HepG2 (cell line): Measurements from ENCODE around the gene VAT1L. TPM values are rescaled to one million over a fixed set of nuclear protein-coding genes. Genes with fewer than 3 reads are reported as not detected.

Experiments
- ATAC-seq: fragments of 200-7000 bp; cut with Tn5 transposase; 3 replicates; pipeline ENCODE4 v1.9.1; 2020; ENCODE audit warnings: mild to moderate bottlenecking, moderate library complexity
- BruUV-seq: library from RNA; stranded (reverse); fragments of 400-500 nt; replicated peaks from 2 replicates; lab custom pipeline; 2021; lab: Mats Ljungman, UMichigan
- CTCF ChIA-PET: fragments of 300-600 bp; formaldehyde crosslinking; extraction: SDS; loops from one replicate; lab custom pipeline; 2021; ENCODE audit warnings: low total read pairs, inconsistent platforms, low intra/inter-chr PET ratio; lab: Yijun Ruan, JAX
- POLR2A ChIA-PET: fragments of 350-600 bp; sonication (Branson Sonifier 250); formaldehyde crosslinking; loops from one replicate; lab custom pipeline; 2020; ENCODE audit warnings: antibody characterized with exemption, inconsistent platforms; lab: Yijun Ruan, JAX
- DNase-seq: peaks from one replicate; pipeline ENCODE4 v3.0.0-alpha.2; 2015; ENCODE audit warnings: low spot score
- FAIRE-seq: peaks from 3 replicates; lab custom pipeline; 2011; peaks lifted over from hg19 to GRCh38; lab: Jason Lieb, UNC
- H2AFZ ChIP-seq: one replicate; pipeline ENCODE4 v1.6.1; 2011; ENCODE audit warnings: low read length, inconsistent platforms
- H3K27ac ChIP-seq: fragments of 300-600 bp; 3 replicates; pipeline ENCODE4 v1.8.0; 2011; ENCODE audit warnings: mixed run types, mild to moderate bottlenecking, mixed read lengths, low read length, inconsistent platforms; ENCODE audit not compliant: insufficient read depth; ENCODE audit errors: extremely low read length
- H3K27me3 ChIP-seq, 2 experiments: fragments of 200-600 bp in 1 of 2; 2 replicates in 1 of 2; 3 replicates in 1 of 2; pipeline versions ENCODE4 v1.6.0 to v1.8.0; 2011; ENCODE audit warnings: low read length in 2 of 2, mild to moderate bottlenecking in 2 of 2, moderate library complexity in 2 of 2, inconsistent platforms in 1 of 2; ENCODE audit not compliant: insufficient read depth in 2 of 2, control insufficient read depth in 1 of 2
- H3K36me3 ChIP-seq, 2 experiments: fragments of 200-600 bp in 1 of 2; replicated peaks in 1 of 2; 2 replicates in 1 of 2; 3 replicates in 1 of 2; pipeline versions ENCODE4 v1.5.1 to v1.8.0; 2011; ENCODE audit warnings: low read length in 2 of 2, inconsistent platforms in 1 of 2; ENCODE audit not compliant: insufficient read depth in 2 of 2, control insufficient read depth in 1 of 2
- H3K4me1 ChIP-seq: 2 replicates; pipeline ENCODE4 v1.5.1; 2012; ENCODE audit warnings: low read length, inconsistent platforms; ENCODE audit not compliant: insufficient read depth
- H3K4me2 ChIP-seq: 2 replicates; pipeline ENCODE4 v1.6.0; 2011; ENCODE audit warnings: low read depth, low read length, inconsistent platforms
- H3K4me3 ChIP-seq, 3 experiments: fragments of 200-600 bp in 1 of 3; sonication (generic), shearing (Covaris generic) in 1 of 3; replicated peaks in 1 of 3; 2 replicates each; pipeline ENCODE4 v1.5.1; 2011 to 2016; ENCODE audit warnings: low read length in 3 of 3, inconsistent platforms in 2 of 3, low read depth in 2 of 3, mild to moderate bottlenecking in 2 of 3, control low read depth in 1 of 3, mixed read lengths in 1 of 3; ENCODE audit not compliant: insufficient read depth in 1 of 3
- H3K79me2 ChIP-seq: one replicate; pipeline ENCODE4 v1.6.1; 2011; ENCODE audit warnings: low read length, inconsistent platforms; ENCODE audit not compliant: insufficient read depth
- H3K9ac ChIP-seq: 2 replicates; pipeline ENCODE4 v1.6.0; 2011; ENCODE audit warnings: mild to moderate bottlenecking, low read depth, low read length, inconsistent platforms; ENCODE audit not compliant: insufficient read depth
- H3K9me3 ChIP-seq: 2 replicates; pipeline ENCODE4 v1.5.1; 2012; ENCODE audit warnings: mild to moderate bottlenecking, low read length
- H4K20me1 ChIP-seq: 2 replicates; pipeline ENCODE4 v1.6.0; 2011; ENCODE audit warnings: inconsistent platforms, mild to moderate bottlenecking, low read length, moderate library complexity; ENCODE audit not compliant: insufficient read depth
- AKAP8 ChIP-seq: sonication (generic); formaldehyde crosslinking; IDR thresholded peaks from 2 replicates; pipeline ENCODE4 v1.5.1; 2020; ENCODE audit warnings: mild to moderate bottlenecking, missing genetic modification reagents
- ASH2L ChIP-seq: fragments of 300-600, 200-600 bp; sonication (generic); IDR thresholded peaks from 2 replicates; pipeline ENCODE4 v1.7.0; 2017; ENCODE audit warnings: low read depth, mild to moderate bottlenecking, moderate library complexity, mixed read lengths, low read length; ENCODE audit not compliant: insufficient read length
- FOXA1 ChIP-seq, 2 experiments: fragments of 450-650 bp in 1 of 2; sonication (generic) in 1 of 2; formaldehyde crosslinking in 1 of 2; IDR thresholded peaks; 2 replicates each; pipeline versions ENCODE4 v1.4.0 to v1.6.1; 2016 to 2020; ENCODE audit warnings: missing genetic modification reagents in 1 of 2
- FOXA3 ChIP-seq: IDR thresholded peaks from 2 replicates; pipeline ENCODE4 v1.6.1; 2016; ENCODE audit warnings: missing genetic modification reagents, missing compliant biosample characterization
- GTF2F1 ChIP-seq: fragments of 150-350 bp; IDR thresholded peaks from 2 replicates; pipeline ENCODE4 v1.6.1; 2014; ENCODE audit warnings: low read length
- HNF1B ChIP-seq: sonication (generic); formaldehyde crosslinking; IDR thresholded peaks from 2 replicates; pipeline ENCODE4 v1.5.1; 2020; ENCODE audit warnings: mild to moderate bottlenecking, moderate library complexity, missing genetic modification reagents
- MNT ChIP-seq: fragments of 450-650 bp; IDR thresholded peaks from 2 replicates; pipeline ENCODE4 v1.6.1; 2016
- RCOR2 ChIP-seq: IDR thresholded peaks from 2 replicates; pipeline ENCODE4 v1.6.1; 2016; ENCODE audit warnings: missing biosample characterization, missing genetic modification reagents
- ZBTB4 ChIP-seq: sonication (generic); formaldehyde crosslinking; IDR thresholded peaks from 2 replicates; pipeline ENCODE4 v1.4.0; 2020; ENCODE audit warnings: missing genetic modification reagents, mild to moderate bottlenecking, borderline replicate concordance
- ZNF225 ChIP-seq: sonication (generic); formaldehyde crosslinking; IDR thresholded peaks from 2 replicates; pipeline ENCODE4 v1.4.0; 2020; ENCODE audit warnings: mild to moderate bottlenecking, missing genetic modification reagents
- ZNF232 ChIP-seq: sonication (generic); formaldehyde crosslinking; IDR thresholded peaks from 2 replicates; pipeline ENCODE4 v1.4.0; 2020; ENCODE audit warnings: missing genetic modification reagents, borderline replicate concordance
- ZNF543 ChIP-seq: sonication (generic); formaldehyde crosslinking; IDR thresholded peaks from 2 replicates; pipeline ENCODE4 v1.4.0; 2020; ENCODE audit warnings: mild to moderate bottlenecking, missing genetic modification reagents
- WGBS: methylation state at CpG from one replicate; pipeline ENCODE4 v1.1.6; 2017; ENCODE audit warnings: low lambda C conversion rate; 5-methylcytosine and 5-hydroxymethylcytosine counted together
- in situ Hi-C: cut with HindIII; loops from 2 replicates; pipeline ENCODE4 v1.10.0; 2017; ENCODE audit warnings: low pct_unique_long_range_greater_than_20kb; ENCODE audit not compliant: extremely low pct_ligation_motif_present
- intact Hi-C: fragments of 100-400 bp; cut with micrococcal nuclease; formaldehyde crosslinking; loops from one replicate; pipeline ENCODE4 v1.10.0; 2022; ENCODE audit not compliant: unreplicated experiment
- polyA plus RNA-seq, 8 experiments: library from polyadenylated mRNA; depleted of rRNA in 3 of 8; stranded (reverse) in 7 of 8; unstranded in 1 of 8; fragments of >200 nt; fragmentation: Illumina TruSeq in 4 of 8; extraction: Trizol in 4 of 8; gene quantifications; 2 replicates each; pipeline versions ENCODE4 v1.2.1 to v1.2.3, GENCODE V29; 2011 to 2016; ENCODE audit warnings: low read depth in 4 of 8, missing spikeins in 1 of 8, mixed read lengths in 1 of 8; ENCODE audit not compliant: insufficient read depth in 1 of 8
- total RNA-seq, 5 experiments: library from RNA; depleted of rRNA; stranded (reverse); fragments of >200 nt; fragmentation: Illumina TruSeq; extraction: Trizol; gene quantifications; 2 replicates each; pipeline ENCODE4 v1.2.3, GENCODE V29; 2016; ENCODE audit warnings: low read depth in 1 of 5
- TF ChIP-seq, protein P1 (sequence below): sonication (generic); formaldehyde crosslinking; IDR thresholded peaks from 2 replicates; pipeline ENCODE4 v1.5.1; 2020; ENCODE audit warnings: mild to moderate bottlenecking, missing genetic modification reagents, moderate library complexity

The VAT1L gene
- total and polyA plus RNA-seq, 2 of the 13 experiments (the other 11 are each of a cell fraction or from before 2014, with no cell fraction given) = not detected

- intact Hi-C loops (no loop called here), in situ Hi-C loops (loop anchor here (25.0 kb wide), 1 partner anchor 107 kb away; no protein-coding TSS in a partner anchor)
- CTCF ChIA-PET = no interaction called here
- WGBS = 11% methylated on average over 8 of the region's 8 CpGs
- H3K4me3 ChIP-seq = no peak overlapping the region
- DNase-seq (peak; percentile 24), FAIRE-seq (no peak), ATAC-seq (peak; percentile 57)
- no peaks in the 10 kb centered on the region for H3K9me3 ChIP-seq
- H3K4me2 ChIP-seq = no peak overlapping the region
- no peak overlapping the region for H3K27ac ChIP-seq
- no peaks in the 10 kb centered on the region for H3K79me2 ChIP-seq
- peaks cover 0 to 27% of the 10 kb centered on the region in 2 experiments; a peak in 4 of 5 replicates for H3K27me3 ChIP-seq
- H3K36me3 ChIP-seq = no peaks in the 10 kb centered on the region
- H2AFZ ChIP-seq = no peak overlapping the region
- 0 out of 2 replicates have a peak, but pooled peaks cover 5% of the 10 kb centered on the region for H3K4me1 ChIP-seq
- TF ChIP-seq ZBTB4 = no peak
- TF ChIP-seq GTF2F1 = no peak
- peak; percentile 80 for TF ChIP-seq FOXA3 (CRISPR knock-in tag)
- TF ChIP-seq ASH2L = no peak
- no peak for TF ChIP-seq ZNF225 (CRISPR knock-in tag)
- TF ChIP-seq FOXA1 (IDR thresholded peaks at IDR 0.05) = peak; percentile 70
- TF ChIP-seq FOXA1 (CRISPR knock-in tag; IDR thresholded peaks at IDR 0.05) = peak; percentile 85
- peak; percentile 54 for TF ChIP-seq MNT
- TF ChIP-seq ZNF232 (CRISPR knock-in tag) = no peak
- no peak for TF ChIP-seq HNF1B (CRISPR knock-in tag)
- TF ChIP-seq ZNF543 (CRISPR knock-in tag) = no peak
- TF ChIP-seq AKAP8 = no peak
- no peak for TF ChIP-seq RCOR2 (CRISPR knock-in tag)
- TF ChIP-seq, protein P1, sequence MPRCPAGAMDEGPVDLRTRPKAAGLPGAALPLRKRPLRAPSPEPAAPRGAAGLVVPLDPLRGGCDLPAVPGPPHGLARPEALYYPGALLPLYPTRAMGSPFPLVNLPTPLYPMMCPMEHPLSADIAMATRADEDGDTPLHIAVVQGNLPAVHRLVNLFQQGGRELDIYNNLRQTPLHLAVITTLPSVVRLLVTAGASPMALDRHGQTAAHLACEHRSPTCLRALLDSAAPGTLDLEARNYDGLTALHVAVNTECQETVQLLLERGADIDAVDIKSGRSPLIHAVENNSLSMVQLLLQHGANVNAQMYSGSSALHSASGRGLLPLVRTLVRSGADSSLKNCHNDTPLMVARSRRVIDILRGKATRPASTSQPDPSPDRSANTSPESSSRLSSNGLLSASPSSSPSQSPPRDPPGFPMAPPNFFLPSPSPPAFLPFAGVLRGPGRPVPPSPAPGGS (CRISPR knock-in tag) = no peak
- TF ChIP-seq, all 625 proteins: peak for 3
- BruUV-seq = no TSS peak
- Histone ChIP-seq H4K20me1 (no peaks in the 10 kb centered on the region), H3K9ac (no peak overlapping the region)
- POLR2A ChIA-PET = no interaction called here
These were observed 130.7 kb downstream of the VAT1L start for GRCh38 chr16:77918809-77919707.
